ENCODE results near the gene PAPOLB.

The PAPOLB gene

GRCh38 chr7:4820405-4820966 is 41.3 kb downstream of the PAPOLB start:
- no peak for DNase-seq

DNA sequence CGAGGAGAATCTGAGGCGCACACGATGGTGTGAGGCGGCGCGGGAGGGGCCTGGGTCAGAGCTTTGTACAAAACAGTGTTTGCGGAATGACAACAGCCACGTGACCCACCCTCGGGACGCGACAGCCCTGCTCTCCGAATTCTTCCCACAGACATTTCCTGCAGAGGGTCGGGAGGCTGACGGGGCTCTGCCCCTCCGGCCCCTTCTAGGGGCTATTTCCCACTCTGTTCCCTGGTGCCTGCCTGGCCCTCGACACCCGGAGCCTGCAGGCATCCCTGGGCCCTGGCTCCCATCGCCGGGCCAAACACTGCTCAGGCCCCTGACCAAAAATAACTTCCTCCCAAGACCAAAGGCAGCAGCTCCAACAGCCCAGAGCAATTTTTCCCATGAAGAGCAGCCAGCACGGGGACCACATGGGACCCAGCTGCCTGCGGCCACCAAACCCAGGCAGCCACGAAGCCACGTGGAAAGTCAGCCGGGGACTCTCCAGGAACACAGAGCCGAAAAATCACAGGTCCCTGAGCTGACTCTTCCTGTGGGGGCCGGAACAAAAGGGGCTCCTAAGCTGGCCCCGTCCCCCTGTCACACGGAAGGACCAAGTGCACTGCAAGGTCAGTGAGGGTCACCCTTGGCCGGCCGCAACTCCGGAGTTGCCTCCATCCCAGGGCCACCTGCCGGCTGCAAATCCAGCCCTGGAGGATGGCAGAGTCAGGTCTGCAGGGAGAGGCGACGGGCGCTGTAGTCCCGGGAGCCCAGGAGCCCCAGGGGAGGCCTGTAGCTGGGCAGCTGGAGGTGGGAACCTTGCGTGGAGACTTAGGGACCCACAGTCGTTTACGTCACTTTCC is 42.0 kb downstream of the PAPOLB start:
- DNase-seq = no peak

DNA sequence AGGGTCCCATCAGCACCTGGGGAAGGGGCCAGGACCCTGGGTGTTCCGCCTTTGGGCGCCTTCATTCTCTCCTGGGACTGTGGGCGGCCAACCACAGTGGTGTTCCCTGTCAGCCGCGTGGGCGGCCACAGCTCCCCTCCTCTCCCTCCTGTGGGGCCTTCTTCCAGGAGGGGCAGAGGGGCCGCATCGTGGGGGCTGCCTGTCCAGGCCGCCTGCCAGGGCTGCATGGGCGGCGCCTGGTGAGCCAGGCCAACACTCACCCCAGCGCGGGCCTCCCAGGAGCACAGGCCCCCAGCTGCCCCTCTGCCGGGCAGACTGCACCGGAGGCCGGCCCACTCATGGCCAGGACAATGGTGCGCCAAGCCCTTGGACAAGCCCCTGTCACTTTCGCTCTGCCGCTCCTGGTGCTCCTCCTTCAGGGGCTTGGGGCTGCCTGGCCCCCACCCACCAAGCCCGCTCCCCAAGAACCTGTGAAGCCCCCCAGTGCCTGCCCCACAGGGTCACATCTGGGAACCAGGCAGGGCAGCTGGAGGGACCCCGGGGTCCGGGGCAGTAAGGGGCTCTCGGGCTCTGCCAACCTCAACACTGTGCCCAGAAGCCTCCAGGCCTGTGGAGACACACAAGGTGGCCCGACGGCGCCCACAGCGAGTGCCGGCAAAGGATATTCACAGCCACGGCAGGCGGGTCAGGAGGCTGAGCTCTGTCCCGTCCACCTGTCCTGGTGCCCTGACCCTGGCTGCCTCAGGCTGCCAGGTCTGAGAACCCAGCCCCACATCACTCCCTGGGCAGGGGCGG is 43.6 kb downstream of the PAPOLB start:
- no peak for DNase-seq

DNA sequence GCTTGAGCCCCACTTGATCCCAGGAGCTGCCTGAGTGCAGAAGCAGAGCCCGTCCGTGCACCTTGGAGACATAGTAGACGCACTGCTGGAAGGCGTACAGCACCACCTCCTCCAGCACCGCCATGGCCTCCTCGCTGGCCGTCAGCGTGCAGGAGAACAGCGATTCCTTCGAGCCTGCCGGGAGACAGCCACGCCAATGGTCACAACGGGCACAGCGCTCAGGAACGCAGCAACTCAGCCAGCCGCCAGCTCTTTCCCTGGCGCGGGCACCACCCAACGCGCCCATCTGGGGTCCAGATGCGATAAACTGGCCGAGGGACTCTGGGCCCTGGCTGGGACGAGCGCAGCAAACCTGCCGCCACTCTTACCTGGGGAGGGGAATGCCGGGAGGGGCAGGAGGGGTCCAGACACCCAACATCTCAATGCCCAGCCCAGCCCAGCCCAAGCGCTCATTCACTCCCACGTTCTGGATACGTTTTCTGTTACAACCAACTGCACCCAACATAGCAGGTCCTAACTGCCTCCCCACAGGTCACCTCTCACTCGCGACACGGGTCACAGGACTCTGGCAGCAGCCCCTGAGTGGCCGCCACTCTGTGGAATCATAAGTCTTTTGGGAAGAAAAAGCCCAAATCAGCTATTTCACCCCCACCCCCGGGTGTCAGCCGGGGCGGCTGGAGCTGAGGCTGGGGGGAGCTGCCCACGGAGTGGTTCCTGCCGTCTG is 44.5 kb downstream of the PAPOLB start:
- DNase-seq = no peak

- DNase-seq = no peak
These were observed 45.3 kb downstream of the PAPOLB start for GRCh38 chr7:4816419-4817080.

DNA sequence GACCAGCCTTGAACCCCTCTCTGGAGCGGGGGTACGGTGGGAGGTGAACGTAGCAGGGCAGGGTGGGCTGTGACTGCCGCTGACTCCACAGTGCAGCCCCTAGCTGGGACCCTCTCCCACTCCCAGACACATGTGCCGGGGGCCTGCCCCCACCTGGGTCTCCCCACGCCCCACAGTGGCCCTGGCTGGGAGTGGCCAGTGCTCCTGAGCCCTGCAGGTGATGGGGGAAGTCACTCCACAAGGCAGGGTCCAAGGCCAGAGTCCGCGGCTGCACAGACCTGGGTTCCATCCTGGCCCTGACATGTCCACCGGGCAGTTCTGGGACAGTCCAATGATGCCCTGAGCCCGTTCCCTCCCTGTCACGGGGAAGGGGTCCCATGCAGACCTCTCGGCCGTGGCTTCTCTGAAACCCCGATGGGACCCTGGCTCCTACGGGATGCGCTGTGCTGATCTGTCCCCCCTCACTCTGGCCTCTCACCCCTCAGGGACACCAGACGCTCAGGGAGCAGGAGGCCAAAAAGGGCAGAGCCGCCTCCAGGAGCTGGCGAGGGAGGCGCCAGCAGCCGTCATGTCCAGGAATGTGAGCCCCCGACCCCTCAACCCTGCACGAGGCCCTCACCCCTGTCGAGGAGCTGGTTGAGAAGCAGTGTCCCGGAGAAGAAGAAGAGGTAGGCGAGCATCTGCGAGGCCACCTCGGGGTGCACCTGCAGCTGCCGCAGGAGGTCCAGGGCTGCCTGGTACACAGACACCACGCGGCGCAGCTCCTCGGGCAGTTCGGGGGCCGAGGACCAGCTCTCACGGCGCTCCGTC is 46.0 kb downstream of the PAPOLB start:
- no peak for DNase-seq

GRCh38 chr7:4815121-4815520 is 46.7 kb downstream of the PAPOLB start:
- DNase-seq = no peak

- DNase-seq = no peak
These were observed 47.4 kb downstream of the PAPOLB start for GRCh38 chr7:4814433-4814832.

GRCh38 chr7:4809666-4810065 is 52.2 kb downstream of the PAPOLB start:
- no peak for DNase-seq

DNA sequence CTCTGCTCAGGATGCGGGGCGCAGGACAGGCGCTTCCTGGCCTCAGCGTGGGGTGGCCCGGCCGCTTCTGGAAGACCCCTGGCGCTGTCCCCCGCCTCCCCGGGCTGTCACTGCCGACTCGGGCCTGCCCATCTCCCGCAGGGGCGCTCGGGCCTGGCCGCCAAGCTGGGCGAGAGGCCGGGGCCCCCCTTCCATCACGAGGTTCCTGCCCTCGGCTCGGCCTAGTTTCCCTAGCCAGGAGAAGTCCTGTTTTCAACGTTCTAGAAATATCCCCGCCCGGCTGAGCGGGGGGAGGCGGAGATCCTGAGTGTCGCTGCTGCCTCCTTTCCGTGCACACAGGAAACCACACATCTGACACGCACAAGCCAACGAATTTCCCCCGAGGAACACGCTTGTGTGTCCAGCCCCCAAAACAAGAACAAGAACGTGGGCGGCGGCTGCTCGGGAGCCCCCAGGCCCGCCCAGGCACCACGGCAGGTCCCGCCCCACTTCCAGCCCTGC is 52.7 kb downstream of the PAPOLB start:
- peak; percentile 27 to 41 for DNase-seq

GRCh38 chr7:4808565-4808964 is 53.3 kb downstream of the PAPOLB start:
- no peak for DNase-seq

- no peak for DNase-seq
These were observed 53.8 kb downstream of the PAPOLB start for GRCh38 chr7:4808026-4808425.

Measured in CD4-positive, alpha-beta T cell treated with Interleukin-4 for 1 hour (primary cell).